B cell (primary cell): Measurements from ENCODE around the gene ANXA1. TPM values are rescaled to one million over a fixed set of nuclear protein-coding genes. Genes with fewer than 3 reads are reported as not detected.

Source experiments
- ATAC-seq: fragments of 200-7000 bp; cut with Tn5 transposase; one replicate; pipeline ENCODE4 v1.10.0; 2021; ENCODE audit warnings: low read depth, mild to moderate bottlenecking, moderate number of reproducible peaks, moderate library complexity
- CTCF ChIA-PET: fragments of 350-600 bp; sonication (Branson Sonifier 250); formaldehyde crosslinking; loops from one replicate; lab custom pipeline; 2021; ENCODE audit warnings: antibody characterized with exemption, inconsistent platforms; lab: Charles Lee
- POLR2A ChIA-PET: fragments of 350-600 bp; sonication (Branson Sonifier 250); formaldehyde crosslinking; loops from one replicate; lab custom pipeline; 2021; ENCODE audit warnings: antibody characterized with exemption; lab: Charles Lee
- DNase-seq: peaks from one replicate; pipeline ENCODE4 v3.0.0; 2013
- H2AFZ ChIP-seq: 2 replicates; pipeline ENCODE4 v1.6.1; 2012; ENCODE audit warnings: mild to moderate bottlenecking, low read depth, low read length; ENCODE audit not compliant: insufficient read depth, poor library complexity, severe bottlenecking
- H3K27ac ChIP-seq, 2 donors: 1 replicate in 1 of 2; 2 replicates in 1 of 2; pipeline ENCODE4 v1.5.1; 2012 to 2013; ENCODE audit warnings: low read length in 2 of 2, mild to moderate bottlenecking in 2 of 2, moderate library complexity in 1 of 2
- H3K27me3 ChIP-seq, 4 experiments: fragments of 200-600 bp in 1 of 4; sonication (generic) in 1 of 4; replicated peaks in 1 of 4; 1 replicate in 2 of 4; 2 replicates in 2 of 4; pipeline versions ENCODE4 v1.6.1 to v1.7.0; 2013 to 2016; ENCODE audit warnings: low read length in 3 of 4, mild to moderate bottlenecking in 2 of 4, mixed read lengths in 1 of 4, moderate library complexity in 1 of 4; ENCODE audit not compliant: insufficient read depth in 4 of 4, control insufficient read depth in 3 of 4; ENCODE audit errors: control extremely low read depth in 1 of 4
- H3K36me3 ChIP-seq, 2 experiments: replicated peaks in 1 of 2; 1 replicate in 1 of 2; 2 replicates in 1 of 2; pipeline versions ENCODE4 v1.6.1 to v1.7.1; 2013; ENCODE audit warnings: low read length in 1 of 2; ENCODE audit not compliant: insufficient read depth in 2 of 2, control insufficient read depth in 1 of 2; ENCODE audit errors: control extremely low read depth in 1 of 2, extremely low read depth in 1 of 2
- H3K4me1 ChIP-seq, 2 donors: fragments of 200-600 bp in 1 of 2; sonication (generic) in 1 of 2; 1 replicate in 1 of 2; 2 replicates in 1 of 2; pipeline versions ENCODE4 v1.5.1 to v1.6.1; 2013 to 2017; ENCODE audit warnings: low read length in 2 of 2; ENCODE audit not compliant: control insufficient read depth in 2 of 2, insufficient read depth in 2 of 2
- H3K4me2 ChIP-seq: replicated peaks from 2 replicates; pipeline ENCODE3; 2012; ENCODE audit warnings: mild to moderate bottlenecking, low read depth, low read length; ENCODE audit not compliant: poor library complexity, severe bottlenecking
- H3K4me3 ChIP-seq, 5 experiments: fragments of 200-600 bp in 1 of 5; sonication (generic) in 1 of 5; 1 replicate in 3 of 5; 2 replicates in 2 of 5; pipeline versions ENCODE4 v1.5.1 to v1.7.0; 2011 to 2016; ENCODE audit warnings: low read length in 4 of 5, mild to moderate bottlenecking in 4 of 5, low read depth in 2 of 5, control low read depth in 1 of 5, moderate library complexity in 1 of 5; ENCODE audit not compliant: insufficient read depth in 1 of 5; ENCODE audit errors: control extremely low read depth in 1 of 5, extremely low read depth in 1 of 5
- H3K79me2 ChIP-seq: fragments of 200-600 bp; sonication (generic); one replicate; pipeline ENCODE4 v1.6.0; 2016; ENCODE audit warnings: low read length; ENCODE audit not compliant: control insufficient read depth, insufficient read depth
- H3K9ac ChIP-seq: fragments of 200-600 bp; sonication (generic); 2 replicates; pipeline ENCODE4 v1.6.1; 2017; ENCODE audit warnings: mild to moderate bottlenecking, low read length, moderate library complexity
- H3K9me3 ChIP-seq, 3 donors: one replicate each; pipeline versions ENCODE4 v1.6.1 to v1.7.1; 2013; ENCODE audit warnings: low read length in 2 of 3; ENCODE audit not compliant: control insufficient read depth in 2 of 3, insufficient read depth in 1 of 3; ENCODE audit errors: control extremely low read depth in 1 of 3
- H4K20me1 ChIP-seq: 2 replicates; pipeline ENCODE4 v1.6.0; 2012; ENCODE audit warnings: mild to moderate bottlenecking, low read length; ENCODE audit not compliant: insufficient read depth, control insufficient read depth, poor library complexity, severe bottlenecking
- H3K27ac Mint-ChIP-seq: one replicate; pipeline ENCODE4 v1.8.0; 2021; ENCODE audit warnings: mixed read lengths
- H3K27me3 Mint-ChIP-seq: one replicate; pipeline ENCODE4 v1.8.0; 2021; ENCODE audit warnings: mixed read lengths
- H3K4me1 Mint-ChIP-seq: one replicate; pipeline ENCODE4 v1.8.0; 2021; ENCODE audit warnings: mixed read lengths
- H3K4me3 Mint-ChIP-seq: one replicate; pipeline ENCODE4 v1.8.0; 2021; ENCODE audit warnings: mixed read lengths
- H3K9me3 Mint-ChIP-seq: one replicate; pipeline ENCODE4 v1.8.0; 2022; ENCODE audit warnings: mixed read lengths; ENCODE audit not compliant: insufficient read depth
- CTCF ChIP-seq: fragments of 200-600 bp; IDR thresholded peaks from one replicate; pipeline ENCODE4 v1.8.0; 2022; ENCODE audit warnings: antibody characterized with exemption, mild to moderate bottlenecking
- EZH2 ChIP-seq: IDR thresholded peaks from 2 replicates; pipeline ENCODE4 v1.6.1; 2012; ENCODE audit warnings: borderline replicate concordance, low read depth, mild to moderate bottlenecking, moderate library complexity, low read length; ENCODE audit not compliant: insufficient read depth, poor library complexity, severe bottlenecking
- WGBS: methylation state at CpG from one replicate; pipeline ENCODE4 v1.1.5; 2013; ENCODE audit warnings: missing lambda C conversion rate; ENCODE audit not compliant: insufficient coverage; 5-methylcytosine and 5-hydroxymethylcytosine counted together
- intact Hi-C: fragments of 100-400 bp; cut with micrococcal nuclease; formaldehyde crosslinking; loops from one replicate; pipeline ENCODE4 v1.10.0; 2022
- polyA plus RNA-seq: library from polyadenylated mRNA; depleted of rRNA; stranded (reverse); fragments of >200 nt; gene quantifications from 2 replicates; pipeline ENCODE4 v1.2.3, GENCODE V29; 2012
- total RNA-seq, 2 donors: library from RNA; stranded (reverse); fragments of 120-200 nt in 1 of 2; gene quantifications; 1 replicate in 1 of 2; 2 replicates in 1 of 2; pipeline versions ENCODE4 v1.2.3 to v1.2.4, GENCODE V29; 2013 to 2022

Gene ANXA1
- total and polyA plus RNA-seq, 2 donors (not counting 1 experiment from before 2014, with no cell fraction given) = 0.99 to 15.4 TPM

GRCh38 chr9:73162987-73163768 lies 11.5 kb downstream of the ANXA1 start:
- Mint-ChIP-seq H3K4me1 (peaks cover 7% of the 10 kb centered on the region), H3K9me3 (no peaks in the 10 kb centered on the region), H3K27ac (no peak overlapping the region), H3K4me3 (no peak overlapping the region), H3K27me3 (no peaks in the 10 kb centered on the region)
- Histone ChIP-seq H3K9me3 (no peaks in the 10 kb centered on the region), H4K20me1 (no peaks in the 10 kb centered on the region), H3K36me3 (no peaks in the 10 kb centered on the region), H3K4me3 (no peak overlapping the region), H3K79me2 (no peaks in the 10 kb centered on the region), H3K4me1 (peaks cover 0 to 2% of the 10 kb centered on the region in 2 donors), H3K27ac (no peak overlapping the region), H3K27me3 (no peaks in the 10 kb centered on the region), H3K9ac (no peak overlapping the region), H2AFZ (no peak overlapping the region), H3K4me2 (no peak overlapping the region)
- no peak for ATAC-seq
- intact Hi-C loops = no loop called here
- DNase-seq = no peak
- ChIA-PET CTCF (no interaction called here), POLR2A (no interaction called here)
- no peak for TF ChIP-seq EZH2
- TF ChIP-seq CTCF = no peak
- WGBS = no CpG with 5 or more reads among the region's 6 CpGs

- no peak overlapping the region for H2AFZ ChIP-seq
- no peak overlapping the region for H3K4me2 ChIP-seq
- H3K27ac ChIP-seq = no peak overlapping the region
- intact Hi-C loops = no loop called here
- CTCF ChIA-PET = interaction anchor here (0.7 kb wide), 1 partner anchor 59 kb away, joined by 5 read pairs; no protein-coding TSS in a partner anchor
- H3K36me3 ChIP-seq = no peaks in the 10 kb centered on the region
- ATAC-seq (no peak), DNase-seq (no peak)
- no CpG with 5 or more reads among the region's 2 CpGs for whole genome bisulfite sequencing
- Mint-ChIP-seq H3K9me3 (no peaks in the 10 kb centered on the region), H3K27ac (no peak overlapping the region), H3K27me3 (no peaks in the 10 kb centered on the region), H3K4me1 (peaks cover 8% of the 10 kb centered on the region), H3K4me3 (no peak overlapping the region)
- POLR2A ChIA-PET = no interaction called here
- peaks cover 0 to 2% of the 10 kb centered on the region in 2 donors for H3K4me1 ChIP-seq
- H3K79me2 ChIP-seq = no peaks in the 10 kb centered on the region
- TF ChIP-seq EZH2 = no peak
- TF ChIP-seq CTCF = no peak
- no peaks in the 10 kb centered on the region for H3K27me3 ChIP-seq
- H3K9me3 ChIP-seq = no peaks in the 10 kb centered on the region
- H3K9ac ChIP-seq = no peak overlapping the region
- no peaks in the 10 kb centered on the region for H4K20me1 ChIP-seq
- no peak overlapping the region for H3K4me3 ChIP-seq
Observed at GRCh38 chr9:73165911-73166310, 14.2 kb downstream of the ANXA1 start.
